Keratinocyte (primary cell): ENCODE data around the gene PPP4R4. TPM values are rescaled to one million over a fixed set of nuclear protein-coding genes. Genes with fewer than 3 reads are reported as not detected.

Experiments
- DNase-seq: peaks from one replicate; pipeline ENCODE4 v3.0.0-alpha.2; 2011; ENCODE audit warnings: low read depth, missing footprints, low spot score
- FAIRE-seq: peaks from 2 replicates; lab custom pipeline; 2011; peaks lifted over from hg19 to GRCh38; lab: Jason Lieb, UNC
- H2AFZ ChIP-seq: 2 replicates; pipeline ENCODE4 v1.6.0; 2012; ENCODE audit warnings: low read length, control low read depth, inconsistent platforms; ENCODE audit not compliant: control insufficient read depth
- H3K27ac ChIP-seq: 2 replicates; pipeline ENCODE4 v1.5.1; 2011; ENCODE audit warnings: low read length; ENCODE audit not compliant: control insufficient read depth, insufficient read depth
- H3K27me3 ChIP-seq: 3 replicates; pipeline ENCODE4 v1.6.0; 2011; ENCODE audit warnings: low read length; ENCODE audit not compliant: control insufficient read depth, insufficient read depth; ENCODE audit errors: extremely low read depth
- H3K36me3 ChIP-seq, 2 experiments: 2 replicates in 1 of 2; 3 replicates in 1 of 2; pipeline ENCODE4 v1.5.1; 2011; ENCODE audit warnings: low read length in 2 of 2, mild to moderate bottlenecking in 1 of 2; ENCODE audit not compliant: control insufficient read depth in 2 of 2, insufficient read depth in 2 of 2; ENCODE audit errors: extremely low read depth in 1 of 2
- H3K4me1 ChIP-seq: 3 replicates; pipeline ENCODE4 v1.5.1; 2011; ENCODE audit warnings: low read length; ENCODE audit not compliant: control insufficient read depth, insufficient read depth; ENCODE audit errors: extremely low read depth
- H3K4me2 ChIP-seq: 3 replicates; pipeline ENCODE4 v1.6.0; 2011; ENCODE audit warnings: low read depth, low read length; ENCODE audit not compliant: control insufficient read depth, insufficient read depth; ENCODE audit errors: extremely low read depth
- H3K4me3 ChIP-seq, 3 experiments: fragments of 200-600 bp in 1 of 3; sonication (generic) in 1 of 3; 2 replicates in 2 of 3; 3 replicates in 1 of 3; pipeline ENCODE4 v1.5.1; 2011 to 2016; ENCODE audit warnings: low read length in 3 of 3, mild to moderate bottlenecking in 3 of 3, control low read depth in 2 of 3, inconsistent platforms in 1 of 3, low read depth in 1 of 3, mixed read lengths in 1 of 3, mixed run types in 1 of 3, moderate library complexity in 1 of 3; ENCODE audit not compliant: control insufficient read depth in 2 of 3, insufficient read depth in 2 of 3; ENCODE audit errors: extremely low read depth in 1 of 3
- H3K79me2 ChIP-seq: 2 replicates; pipeline ENCODE4 v1.6.0; 2012; ENCODE audit warnings: low read length; ENCODE audit not compliant: control insufficient read depth, insufficient read depth
- H3K9ac ChIP-seq: 3 replicates; pipeline ENCODE4 v1.6.0; 2011; ENCODE audit warnings: low read length; ENCODE audit not compliant: control insufficient read depth, insufficient read depth; ENCODE audit errors: extremely low read depth
- H3K9me1 ChIP-seq: 3 replicates; pipeline ENCODE4 v1.6.0; 2011; ENCODE audit warnings: low read length; ENCODE audit not compliant: control insufficient read depth, insufficient read depth; ENCODE audit errors: extremely low read depth
- H3K9me3 ChIP-seq: 2 replicates; pipeline ENCODE4 v1.5.1; 2012; ENCODE audit warnings: low read depth, low read length; ENCODE audit not compliant: control insufficient read depth
- H4K20me1 ChIP-seq: 3 replicates; pipeline ENCODE4 v1.6.0; 2011; ENCODE audit warnings: low read length; ENCODE audit not compliant: control insufficient read depth, insufficient read depth; ENCODE audit errors: extremely low read depth
- CTCF ChIP-seq, 3 experiments: IDR thresholded peaks in 1 of 3; conservative IDR thresholded peaks in 1 of 3; optimal IDR thresholded peaks in 1 of 3; 2 replicates in 2 of 3; 3 replicates in 1 of 3; pipeline versions ENCODE3 to v1.5.1; 2011; ENCODE audit warnings: low read length in 3 of 3, mild to moderate bottlenecking in 3 of 3, moderate library complexity in 2 of 3, control low read depth in 1 of 3, inconsistent platforms in 1 of 3; ENCODE audit not compliant: insufficient read depth in 2 of 3; ENCODE audit errors: extremely low read depth in 1 of 3
- EZH2 ChIP-seq: IDR thresholded peaks from one replicate; pipeline ENCODE4 v1.6.1; 2012; ENCODE audit warnings: inconsistent platforms, mild to moderate bottlenecking, low read length, moderate library complexity
- dilution Hi-C: fragments of 300-500 bp; cut with MboI; formaldehyde crosslinking; loops from one replicate; pipeline ENCODE4 v1.7.0; 2020; ENCODE audit warnings: low sequenced_read_pairs; ENCODE audit not compliant: extremely low pct_ligation_motif_present
- polyA plus RNA-seq, 5 experiments: library from polyadenylated mRNA; depleted of rRNA in 3 of 5; stranded (reverse) in 3 of 5; stranded (forward) in 1 of 5; unstranded in 1 of 5; fragments of >200 nt; gene quantifications; 1 replicate in 1 of 5; 2 replicates in 3 of 5; 3 replicates in 1 of 5; pipeline versions ENCODE4 v1.2.1 to v1.2.3, GENCODE V29; 2011 to 2012; ENCODE audit warnings: missing spikeins in 2 of 5, low read depth in 1 of 5, low replicate concordance in 1 of 5

PPP4R4 gene
- polyA plus RNA-seq, 1 donor (not counting 4 experiments of a cell fraction or from before 2014, with no cell fraction given) = 9.0 TPM

- DNase-seq (no peak), FAIRE-seq (no peak)
- Histone ChIP-seq H4K20me1 (no peaks in the 10 kb centered on the region), H3K36me3 (no peaks in the 10 kb centered on the region), H2AFZ (no peak overlapping the region), H3K27ac (no peak overlapping the region), H3K4me1 (no peaks in the 10 kb centered on the region), H3K9me3 (no peaks in the 10 kb centered on the region), H3K9me1 (no peaks in the 10 kb centered on the region), H3K4me2 (no peak overlapping the region), H3K9ac (no peak overlapping the region), H3K27me3 (no peaks in the 10 kb centered on the region), H3K4me3 (no peak overlapping the region), H3K79me2 (no peaks in the 10 kb centered on the region)
- TF ChIP-seq CTCF (optimal IDR thresholded peaks at IDR 0.05 in 1 of 3, IDR thresholded peaks at IDR 0.05 in 1 of 3, conservative IDR thresholded peaks at IDR 0.05 in 1 of 3; ENCODE audit: extremely low read depth in 1 of 3, insufficient read depth in 2 of 3, low read length in 3 of 3) = peak; percentile 46 to 57 (median 52)
- no peak for TF ChIP-seq EZH2
- dilution Hi-C loops = no loop called here
Observed at GRCh38 chr14:94143239-94143638, 30.9 kb upstream of the PPP4R4 start.

GRCh38 chr14:94143711-94144110 lies 30.4 kb upstream of the PPP4R4 start:
- dilution Hi-C loops = no loop called here
- Histone ChIP-seq H3K9ac (no peak overlapping the region), H3K4me2 (no peak overlapping the region), H2AFZ (no peak overlapping the region), H3K4me3 (no peak overlapping the region), H3K9me3 (no peaks in the 10 kb centered on the region), H3K4me1 (no peaks in the 10 kb centered on the region), H3K36me3 (no peaks in the 10 kb centered on the region), H3K27ac (no peak overlapping the region), H3K9me1 (no peaks in the 10 kb centered on the region), H3K27me3 (no peaks in the 10 kb centered on the region), H3K79me2 (no peaks in the 10 kb centered on the region), H4K20me1 (no peaks in the 10 kb centered on the region)
- TF ChIP-seq CTCF (optimal IDR thresholded peaks at IDR 0.05 in 1 of 3, IDR thresholded peaks at IDR 0.05 in 1 of 3, conservative IDR thresholded peaks at IDR 0.05 in 1 of 3; ENCODE audit: extremely low read depth in 1 of 3, insufficient read depth in 2 of 3, low read length in 3 of 3) (no peak), EZH2 (no peak)
- DNase-seq = no peak
- FAIRE-seq = no peak
